ENCODE data around the gene TGFB3. TPM values are rescaled to one million over a fixed set of nuclear protein-coding genes. Genes with fewer than 3 reads are reported as not detected.

The TGFB3 gene
- total and polyA plus RNA-seq, 2 donors (not counting 1 experiment from before 2014, with no cell fraction given), result 7.0 to 9.4 TPM

GRCh38 chr14:75999511-76000190, 17.9 kb upstream of the TGFB3 start:
- H3K79me2 ChIP-seq (ENCODE audit: control insufficient read depth, insufficient read depth, low read length), result no peaks in the 10 kb centered on the region
- intact Hi-C loops (cut with micrococcal nuclease), result no loop called here
- H2AFZ ChIP-seq (ENCODE audit: insufficient read depth, low read depth, low read length, poor library complexity, severe bottlenecking), result no peak overlapping the region
- no peak for TF ChIP-seq EZH2 (IDR thresholded peaks at IDR 0.05; ENCODE audit: borderline replicate concordance, insufficient read depth, low read depth, low read length, poor library complexity, severe bottlenecking)
- TF ChIP-seq CTCF (IDR thresholded peaks at IDR 0.05), result no peak
- ChIA-PET CTCF (interaction anchor here (0.7 kb wide), 1 partner anchor 1718 kb away, joined by 4 read pairs; no protein-coding TSS in a partner anchor), POLR2A (no interaction called here)
- H4K20me1 ChIP-seq (ENCODE audit: control insufficient read depth, insufficient read depth, low read length, poor library complexity, severe bottlenecking), result no peaks in the 10 kb centered on the region
- H3K9me3 ChIP-seq (ENCODE audit: control extremely low read depth in 1 of 3, control insufficient read depth in 2 of 3, insufficient read depth in 1 of 3, low read length in 2 of 3), result peaks cover 0 to 9% (median 4%) of the 10 kb centered on the region in 3 donors
- no peak overlapping the region for H3K4me3 Mint-ChIP-seq
- H3K27ac ChIP-seq (ENCODE audit: low read length in 2 of 2), result no peak overlapping the region
- no peaks in the 10 kb centered on the region for H3K27me3 Mint-ChIP-seq
- no peak for DNase-seq
- no peak overlapping the region for H3K9ac ChIP-seq (ENCODE audit: low read length)
- H3K27me3 ChIP-seq (replicated peaks in 1 of 4; ENCODE audit: control extremely low read depth in 1 of 4, control insufficient read depth in 3 of 4, insufficient read depth in 4 of 4, low read length in 3 of 4), result no peaks in the 10 kb centered on the region
- peaks cover 3 to 34% of the 10 kb centered on the region in 2 experiments for H3K36me3 ChIP-seq (replicated peaks in 1 of 2; ENCODE audit: control extremely low read depth in 1 of 2, control insufficient read depth in 1 of 2, extremely low read depth in 1 of 2, insufficient read depth in 2 of 2, low read length in 1 of 2)
- no peak overlapping the region for H3K4me2 ChIP-seq (replicated peaks; ENCODE audit: low read depth, low read length, poor library complexity, severe bottlenecking)
- H3K4me1 ChIP-seq (ENCODE audit: control insufficient read depth in 2 of 2, insufficient read depth in 2 of 2, low read length in 2 of 2), result no peaks in the 10 kb centered on the region
- H3K9me3 Mint-ChIP-seq (ENCODE audit: insufficient read depth), result peaks cover 3% of the 10 kb centered on the region
- no peak overlapping the region for H3K27ac Mint-ChIP-seq
- WGBS (ENCODE audit: insufficient coverage), result 97% methylated on average over 5 of the region's 6 CpGs
- H3K4me3 ChIP-seq (ENCODE audit: control extremely low read depth in 1 of 5, extremely low read depth in 1 of 5, insufficient read depth in 1 of 5, low read depth in 2 of 5, low read length in 4 of 5), result no peak overlapping the region
- no peak for ATAC-seq (ENCODE audit: low read depth)
- no peaks in the 10 kb centered on the region for H3K4me1 Mint-ChIP-seq

GRCh38 chr14:75996488-75996887, 14.7 kb upstream of the TGFB3 start:
- Histone ChIP-seq H3K4me3 (ENCODE audit: control extremely low read depth in 1 of 5, extremely low read depth in 1 of 5, insufficient read depth in 1 of 5, low read depth in 2 of 5, low read length in 4 of 5) (no peak overlapping the region), H3K4me2 (replicated peaks; ENCODE audit: low read depth, low read length, poor library complexity, severe bottlenecking) (no peak overlapping the region), H3K9me3 (ENCODE audit: control extremely low read depth in 1 of 3, control insufficient read depth in 2 of 3, insufficient read depth in 1 of 3, low read length in 2 of 3) (no peaks in the 10 kb centered on the region), H3K36me3 (replicated peaks in 1 of 2; ENCODE audit: control extremely low read depth in 1 of 2, control insufficient read depth in 1 of 2, extremely low read depth in 1 of 2, insufficient read depth in 2 of 2, low read length in 1 of 2) (peaks cover 0 to 27% of the 10 kb centered on the region in 2 experiments), H3K4me1 (ENCODE audit: control insufficient read depth in 2 of 2, insufficient read depth in 2 of 2, low read length in 2 of 2) (peaks cover 0 to 3% of the 10 kb centered on the region in 2 donors), H4K20me1 (ENCODE audit: control insufficient read depth, insufficient read depth, low read length, poor library complexity, severe bottlenecking) (no peaks in the 10 kb centered on the region), H3K27me3 (replicated peaks in 1 of 4; ENCODE audit: control extremely low read depth in 1 of 4, control insufficient read depth in 3 of 4, insufficient read depth in 4 of 4, low read length in 3 of 4) (no peaks in the 10 kb centered on the region), H3K9ac (ENCODE audit: low read length) (no peak overlapping the region), H3K79me2 (ENCODE audit: control insufficient read depth, insufficient read depth, low read length) (no peaks in the 10 kb centered on the region), H2AFZ (ENCODE audit: insufficient read depth, low read depth, low read length, poor library complexity, severe bottlenecking) (no peak overlapping the region), H3K27ac (ENCODE audit: low read length in 2 of 2) (no peak overlapping the region)
- ATAC-seq (ENCODE audit: low read depth) (no peak), DNase-seq (no peak)
- no CpG with 5 or more reads among the region's 1 CpG for WGBS (ENCODE audit: insufficient coverage)
- H3K27ac Mint-ChIP-seq, result no peak overlapping the region
- H3K4me3 Mint-ChIP-seq, result no peak overlapping the region
- intact Hi-C loops (cut with micrococcal nuclease), result no loop called here
- CTCF ChIA-PET, result interaction anchor here (1.3 to 2.3 kb wide), 2 partner anchors 17 to 90 kb away, joined by 3 to 5 read pairs; no protein-coding TSS in a partner anchor
- no peak for TF ChIP-seq CTCF (IDR thresholded peaks at IDR 0.05)
- no peak for TF ChIP-seq EZH2 (IDR thresholded peaks at IDR 0.05; ENCODE audit: borderline replicate concordance, insufficient read depth, low read depth, low read length, poor library complexity, severe bottlenecking)
- peaks cover 6% of the 10 kb centered on the region for H3K4me1 Mint-ChIP-seq
- H3K27me3 Mint-ChIP-seq, result no peaks in the 10 kb centered on the region
- no peaks in the 10 kb centered on the region for H3K9me3 Mint-ChIP-seq (ENCODE audit: insufficient read depth)
- POLR2A ChIA-PET, result no interaction called here
